ENCODE data around the gene LAMTOR2.

The LAMTOR2 gene

GRCh38 chr1:156096640-156097391 lies 42.2 kb downstream of the LAMTOR2 start:
- H3K4me3 ChIP-seq (ENCODE audit: low read length in 2 of 2): peak overlapping the region in 1 of 2 donors; percentile 41
- peak overlapping the region; percentile 25 to 32 for H3K9ac ChIP-seq (ENCODE audit: low read depth in 1 of 2, low read length in 2 of 2)

GRCh38 chr1:156097499-156098178 lies 43.1 kb downstream of the LAMTOR2 start:
- Histone ChIP-seq H3K36me3 (ENCODE audit: control insufficient read depth in 2 of 2, insufficient read depth in 2 of 2, low read length in 2 of 2) (no peaks in the 10 kb centered on the region), H3K9ac (ENCODE audit: low read depth in 1 of 2, low read length in 2 of 2) (no peak overlapping the region), H3K4me1 (ENCODE audit: control insufficient read depth in 2 of 2, insufficient read depth in 2 of 2, low read length in 2 of 2) (peaks cover 41 to 43% of the 10 kb centered on the region in 2 donors), H3K9me3 (ENCODE audit: control insufficient read depth in 2 of 2, low read length in 2 of 2) (no peaks in the 10 kb centered on the region), H3K27me3 (ENCODE audit: control insufficient read depth in 2 of 2, insufficient read depth in 2 of 2, low read length in 2 of 2) (no peaks in the 10 kb centered on the region), H3K4me3 (ENCODE audit: low read length in 2 of 2) (peak overlapping the region in 1 of 2 donors; percentile 41), H3K27ac (ENCODE audit: low read depth in 2 of 2, low read length in 2 of 2) (peak overlapping the region in 1 of 2 donors; percentile 68)

More at GRCh38 chr1:156096640-156097391, 42.2 kb downstream of the LAMTOR2 start:
- H3K27ac ChIP-seq (ENCODE audit: low read depth in 2 of 2, low read length in 2 of 2): peak overlapping the region; percentile 49 to 68
- peaks cover 33 to 35% of the 10 kb centered on the region in 2 donors for H3K4me1 ChIP-seq (ENCODE audit: control insufficient read depth in 2 of 2, insufficient read depth in 2 of 2, low read length in 2 of 2)
- H3K27me3 ChIP-seq (ENCODE audit: control insufficient read depth in 2 of 2, insufficient read depth in 2 of 2, low read length in 2 of 2): no peaks in the 10 kb centered on the region
- H3K9me3 ChIP-seq (ENCODE audit: control insufficient read depth in 2 of 2, low read length in 2 of 2): no peaks in the 10 kb centered on the region
- H3K36me3 ChIP-seq (ENCODE audit: control insufficient read depth in 2 of 2, insufficient read depth in 2 of 2, low read length in 2 of 2): no peaks in the 10 kb centered on the region

- Histone ChIP-seq H3K4me3 (ENCODE audit: low read length in 2 of 2) (no peak overlapping the region), H3K4me1 (ENCODE audit: control insufficient read depth in 2 of 2, insufficient read depth in 2 of 2, low read length in 2 of 2) (peaks cover 52 to 54% of the 10 kb centered on the region in 2 donors), H3K9ac (ENCODE audit: low read depth in 1 of 2, low read length in 2 of 2) (no peak overlapping the region), H3K27me3 (ENCODE audit: control insufficient read depth in 2 of 2, insufficient read depth in 2 of 2, low read length in 2 of 2) (no peaks in the 10 kb centered on the region), H3K36me3 (ENCODE audit: control insufficient read depth in 2 of 2, insufficient read depth in 2 of 2, low read length in 2 of 2) (no peaks in the 10 kb centered on the region), H3K27ac (ENCODE audit: low read depth in 2 of 2, low read length in 2 of 2) (no peak overlapping the region), H3K9me3 (ENCODE audit: control insufficient read depth in 2 of 2, low read length in 2 of 2) (no peaks in the 10 kb centered on the region)
These were observed 44.2 kb downstream of the LAMTOR2 start for GRCh38 chr1:156098784-156099183.

GRCh38 chr1:156099282-156099681 lies 44.7 kb downstream of the LAMTOR2 start:
- Histone ChIP-seq H3K27me3 (ENCODE audit: control insufficient read depth in 2 of 2, insufficient read depth in 2 of 2, low read length in 2 of 2) (no peaks in the 10 kb centered on the region), H3K9ac (ENCODE audit: low read depth in 1 of 2, low read length in 2 of 2) (no peak overlapping the region), H3K9me3 (ENCODE audit: control insufficient read depth in 2 of 2, low read length in 2 of 2) (no peaks in the 10 kb centered on the region), H3K27ac (ENCODE audit: low read depth in 2 of 2, low read length in 2 of 2) (no peak overlapping the region), H3K36me3 (ENCODE audit: control insufficient read depth in 2 of 2, insufficient read depth in 2 of 2, low read length in 2 of 2) (no peaks in the 10 kb centered on the region), H3K4me1 (ENCODE audit: control insufficient read depth in 2 of 2, insufficient read depth in 2 of 2, low read length in 2 of 2) (peaks cover 57 to 59% of the 10 kb centered on the region in 2 donors), H3K4me3 (ENCODE audit: low read length in 2 of 2) (no peak overlapping the region)

- H3K27ac ChIP-seq (ENCODE audit: low read depth in 2 of 2, low read length in 2 of 2): peak overlapping the region; percentile 84 to 87
- no peaks in the 10 kb centered on the region for H3K27me3 ChIP-seq (ENCODE audit: control insufficient read depth in 2 of 2, insufficient read depth in 2 of 2, low read length in 2 of 2)
- peaks cover 68 to 70% of the 10 kb centered on the region in 2 donors for H3K4me1 ChIP-seq (ENCODE audit: control insufficient read depth in 2 of 2, insufficient read depth in 2 of 2, low read length in 2 of 2)
- H3K36me3 ChIP-seq (ENCODE audit: control insufficient read depth in 2 of 2, insufficient read depth in 2 of 2, low read length in 2 of 2): no peaks in the 10 kb centered on the region
- H3K9ac ChIP-seq (ENCODE audit: low read depth in 1 of 2, low read length in 2 of 2): peak overlapping the region; percentile 35 to 64
- H3K4me3 ChIP-seq (ENCODE audit: low read length in 2 of 2): peak overlapping the region in 1 of 2 donors; percentile 4
- no peaks in the 10 kb centered on the region for H3K9me3 ChIP-seq (ENCODE audit: control insufficient read depth in 2 of 2, low read length in 2 of 2)
These were observed 45.8 kb downstream of the LAMTOR2 start for GRCh38 chr1:156100205-156100995.

GRCh38 chr1:156101880-156102279 lies 47.3 kb downstream of the LAMTOR2 start:
- H3K36me3 ChIP-seq (ENCODE audit: control insufficient read depth in 2 of 2, insufficient read depth in 2 of 2, low read length in 2 of 2): no peaks in the 10 kb centered on the region
- H3K4me1 ChIP-seq (ENCODE audit: control insufficient read depth in 2 of 2, insufficient read depth in 2 of 2, low read length in 2 of 2): peaks cover 62 to 67% of the 10 kb centered on the region in 2 donors
- peak overlapping the region; percentile 93 to 98 for H3K27ac ChIP-seq (ENCODE audit: low read depth in 2 of 2, low read length in 2 of 2)
- H3K9ac ChIP-seq (ENCODE audit: low read depth in 1 of 2, low read length in 2 of 2): no peak overlapping the region
- no peaks in the 10 kb centered on the region for H3K27me3 ChIP-seq (ENCODE audit: control insufficient read depth in 2 of 2, insufficient read depth in 2 of 2, low read length in 2 of 2)
- no peak overlapping the region for H3K4me3 ChIP-seq (ENCODE audit: low read length in 2 of 2)
- no peaks in the 10 kb centered on the region for H3K9me3 ChIP-seq (ENCODE audit: control insufficient read depth in 2 of 2, low read length in 2 of 2)

- Histone ChIP-seq H3K27me3 (ENCODE audit: control insufficient read depth in 2 of 2, insufficient read depth in 2 of 2, low read length in 2 of 2) (no peaks in the 10 kb centered on the region), H3K36me3 (ENCODE audit: control insufficient read depth in 2 of 2, insufficient read depth in 2 of 2, low read length in 2 of 2) (no peaks in the 10 kb centered on the region), H3K9ac (ENCODE audit: low read depth in 1 of 2, low read length in 2 of 2) (peak overlapping the region; percentile 24 to 55), H3K27ac (ENCODE audit: low read depth in 2 of 2, low read length in 2 of 2) (peak overlapping the region; percentile 93 to 98), H3K4me3 (ENCODE audit: low read length in 2 of 2) (peak overlapping the region in 1 of 2 donors; percentile 13), H3K4me1 (ENCODE audit: control insufficient read depth in 2 of 2, insufficient read depth in 2 of 2, low read length in 2 of 2) (peaks cover 59 to 66% of the 10 kb centered on the region in 2 donors), H3K9me3 (ENCODE audit: control insufficient read depth in 2 of 2, low read length in 2 of 2) (no peaks in the 10 kb centered on the region)
These were observed 48.3 kb downstream of the LAMTOR2 start for GRCh38 chr1:156102633-156103511.

- peak overlapping the region in 1 of 2 donors; percentile 14 for H3K4me3 ChIP-seq (ENCODE audit: low read length in 2 of 2)
- H3K27ac ChIP-seq (ENCODE audit: low read depth in 2 of 2, low read length in 2 of 2): peak overlapping the region; percentile 93 to 98
These were observed 49.0 kb downstream of the LAMTOR2 start for GRCh38 chr1:156103521-156103947.

GRCh38 chr1:156104065-156104810 lies 49.7 kb downstream of the LAMTOR2 start:
- H3K36me3 ChIP-seq (ENCODE audit: control insufficient read depth in 2 of 2, insufficient read depth in 2 of 2, low read length in 2 of 2): no peaks in the 10 kb centered on the region
- H3K9me3 ChIP-seq (ENCODE audit: control insufficient read depth in 2 of 2, low read length in 2 of 2): no peaks in the 10 kb centered on the region
- H3K4me3 ChIP-seq (ENCODE audit: low read length in 2 of 2): peak overlapping the region; percentile 9 to 14
- peaks cover 59 to 66% of the 10 kb centered on the region in 2 donors for H3K4me1 ChIP-seq (ENCODE audit: control insufficient read depth in 2 of 2, insufficient read depth in 2 of 2, low read length in 2 of 2)
- H3K27ac ChIP-seq (ENCODE audit: low read depth in 2 of 2, low read length in 2 of 2): peak overlapping the region; percentile 93 to 98
- no peaks in the 10 kb centered on the region for H3K27me3 ChIP-seq (ENCODE audit: control insufficient read depth in 2 of 2, insufficient read depth in 2 of 2, low read length in 2 of 2)
- H3K9ac ChIP-seq (ENCODE audit: low read depth in 1 of 2, low read length in 2 of 2): peak overlapping the region; percentile 75 to 91

More at GRCh38 chr1:156103521-156103947, 49.0 kb downstream of the LAMTOR2 start:
- no peaks in the 10 kb centered on the region for H3K27me3 ChIP-seq (ENCODE audit: control insufficient read depth in 2 of 2, insufficient read depth in 2 of 2, low read length in 2 of 2)
- peak overlapping the region; percentile 50 to 55 for H3K9ac ChIP-seq (ENCODE audit: low read depth in 1 of 2, low read length in 2 of 2)
- no peaks in the 10 kb centered on the region for H3K36me3 ChIP-seq (ENCODE audit: control insufficient read depth in 2 of 2, insufficient read depth in 2 of 2, low read length in 2 of 2)
- no peaks in the 10 kb centered on the region for H3K9me3 ChIP-seq (ENCODE audit: control insufficient read depth in 2 of 2, low read length in 2 of 2)
- H3K4me1 ChIP-seq (ENCODE audit: control insufficient read depth in 2 of 2, insufficient read depth in 2 of 2, low read length in 2 of 2): peaks cover 59 to 66% of the 10 kb centered on the region in 2 donors
